GM12873 (cell line): ENCODE measurements around the gene CIB1.

ENCODE experiments used
- CTCF ChIP-seq: IDR thresholded peaks from 2 replicates; pipeline ENCODE4 v1.5.1; 2012; ENCODE audit warnings: low read depth, mild to moderate bottlenecking, moderate library complexity, low read length, control low read depth; ENCODE audit not compliant: insufficient read depth; ENCODE audit errors: missing control alignments

Gene CIB1

GRCh38 chr15:90188914-90189748, 44.6 kb downstream of the CIB1 start:
- TF ChIP-seq CTCF: no peak

- TF ChIP-seq CTCF: no peak
Observed at GRCh38 chr15:90187257-90187868, 46.4 kb downstream of the CIB1 start.

DNA sequence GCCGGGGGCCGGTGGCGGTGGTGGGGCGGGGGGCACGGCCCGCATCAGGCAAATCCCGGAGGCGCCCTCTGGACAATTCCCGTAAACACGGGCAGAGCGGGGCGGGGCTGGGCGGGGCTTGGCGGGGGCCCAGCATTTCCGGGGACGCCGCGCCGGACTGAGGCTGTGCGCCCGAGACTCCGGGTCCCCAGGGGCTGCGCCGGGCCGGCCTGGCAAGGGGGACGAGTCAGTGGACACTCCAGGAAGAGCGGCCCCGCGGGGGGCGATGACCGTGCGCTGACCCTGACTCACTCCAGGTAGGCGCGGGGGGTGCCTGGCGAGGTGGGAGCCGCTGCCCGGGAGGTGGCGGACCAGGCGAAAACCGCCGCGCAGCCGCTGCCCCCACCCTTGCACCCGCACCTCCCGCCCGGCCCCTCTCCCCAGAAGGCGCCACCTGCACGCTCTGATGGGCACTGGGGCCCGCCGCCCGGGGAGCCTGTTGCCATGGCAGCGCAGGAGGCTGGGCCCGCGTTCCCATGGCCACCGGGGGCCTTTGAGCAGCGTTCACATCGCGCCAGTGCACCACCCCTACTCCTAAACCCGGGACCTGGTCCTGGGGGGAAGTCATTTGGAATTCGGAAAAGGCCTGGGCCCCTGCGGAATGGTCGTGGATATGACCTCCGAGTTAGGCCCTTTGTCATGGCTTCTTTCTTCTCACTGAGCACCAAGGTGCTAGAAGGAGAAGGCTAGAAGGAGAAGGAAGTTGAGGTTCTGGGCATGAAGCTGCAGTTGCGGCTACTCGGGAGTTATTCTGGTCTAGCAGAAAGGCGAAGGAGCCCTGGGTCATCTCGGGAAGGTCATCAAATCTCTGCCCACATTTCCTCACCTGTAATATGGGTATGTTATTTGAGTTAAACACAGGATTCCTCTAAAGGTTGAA, 48.7 kb downstream of the CIB1 start:
- no peak for TF ChIP-seq CTCF

GRCh38 chr15:90184119-90184785, 49.5 kb downstream of the CIB1 start:
- TF ChIP-seq CTCF: no peak

GRCh38 chr15:90181776-90182175, 52.0 kb downstream of the CIB1 start:
- no peak for TF ChIP-seq CTCF
